Measurements from ENCODE around the gene PRRT1. TPM values are rescaled to one million over a fixed set of nuclear protein-coding genes. Genes with fewer than 3 reads are reported as not detected.

PRRT1 gene
- total and polyA plus RNA-seq, 2 of the 4 experiments (the other 2 are of a cell fraction): 0.99 TPM; not detected in 1

GRCh38 chr6:32132110-32132509 lies 19.6 kb downstream of the PRRT1 start:
- no peak overlapping the region for H2AK5ac ChIP-seq (ENCODE audit: low read depth, low read length)
- ChIA-PET POLR2A (ENCODE audit: unreplicated experiment) (no interaction called here), CTCF (no interaction called here)
- dilution Hi-C loops (cut with HindIII; ENCODE audit: low sequenced_read_pairs, unreplicated experiment): no loop called here
- H3K56ac ChIP-seq (ENCODE audit: extremely low read depth, insufficient read depth, low read length): no peak overlapping the region
- no peak overlapping the region for H4K5ac ChIP-seq (ENCODE audit: low read depth, low read length)
- no TSS peak for BruUV-seq (replicated peaks)
- H3K9ac ChIP-seq (ENCODE audit: low read depth, low read length): no peak overlapping the region
- H4K91ac ChIP-seq (ENCODE audit: insufficient read depth, low read depth, low read length): no peak overlapping the region
- H3K4me3 ChIP-seq (ENCODE audit: insufficient read depth, low read depth, low read length): no peak overlapping the region
- H3K27me3 ChIP-seq (ENCODE audit: control insufficient read depth, insufficient read depth, low read length): no peaks in the 10 kb centered on the region
- H2AFZ ChIP-seq (replicated peaks; ENCODE audit: low read length, poor library complexity): no peak overlapping the region
- peaks cover 11% of the 10 kb centered on the region for H3K4me1 ChIP-seq (ENCODE audit: control insufficient read depth, insufficient read depth, low read length)
- H3K4me2 ChIP-seq (ENCODE audit: low read depth, low read length): no peak overlapping the region
- in situ Hi-C loops (cut with MboI; ENCODE audit: low sequenced_read_pairs): no loop called here
- no peaks in the 10 kb centered on the region for H4K20me1 ChIP-seq (ENCODE audit: insufficient read depth, low read length)
- ATAC-seq (ENCODE audit: low read depth): no peak
- no peak overlapping the region for H2BK120ac ChIP-seq (ENCODE audit: low read depth, low read length)
- DNase-seq: no peak
- H3K18ac ChIP-seq (ENCODE audit: low read depth, low read length): no peak overlapping the region
- TF ChIP-seq FOS (IDR thresholded peaks at IDR 0.05; ENCODE audit: low read depth, low read length): no peak
- TF ChIP-seq RFX5 (IDR thresholded peaks at IDR 0.05; ENCODE audit: low read depth, low read length): no peak
- TF ChIP-seq RAD21 (IDR thresholded peaks at IDR 0.05; ENCODE audit: low read length): no peak
- no peak overlapping the region for H2BK20ac ChIP-seq (ENCODE audit: low read depth, low read length)
- no peak overlapping the region for H4K8ac ChIP-seq (ENCODE audit: low read depth in 2 of 2, low read length in 2 of 2)
- H3K36me3 ChIP-seq (ENCODE audit: control insufficient read depth, insufficient read depth, low read length): no peaks in the 10 kb centered on the region
- H2BK5ac ChIP-seq (ENCODE audit: low read depth, low read length, poor library complexity, severe bottlenecking): no peak overlapping the region
- intact Hi-C loops (cut with micrococcal nuclease): no loop called here
- H3K79me1 ChIP-seq (ENCODE audit: low read depth in 1 of 2, low read length in 2 of 2): peaks cover 19 to 24% of the 10 kb centered on the region in 2 experiments
- H3K9me3 ChIP-seq (ENCODE audit: control insufficient read depth, insufficient read depth, low read length): no peaks in the 10 kb centered on the region
- no peak overlapping the region for H2AK9ac ChIP-seq (replicated peaks; ENCODE audit: low read depth, low read length, poor library complexity)
- no peak overlapping the region for H3K14ac ChIP-seq (replicated peaks; ENCODE audit: low read depth, low read length)
- H3K27ac ChIP-seq (ENCODE audit: insufficient read depth, low read length): no peak overlapping the region
- H3K23ac ChIP-seq (ENCODE audit: low read depth, low read length): no peak overlapping the region
- H3K9me1 ChIP-seq (ENCODE audit: insufficient read depth, low read length): peaks cover 8% of the 10 kb centered on the region
- H3K4ac ChIP-seq (ENCODE audit: low read depth, low read length): no peak overlapping the region
- H2BK15ac ChIP-seq (ENCODE audit: low read depth, low read length): no peak overlapping the region

Data from IMR-90 (cell line).